Spinal cord (tissue), 10 donors: ENCODE measurements around the gene GABBR1. TPM values are rescaled to one million over a fixed set of nuclear protein-coding genes. Genes with fewer than 3 reads are reported as not detected.
"Not testable (repeated sequence)": the region's sequence is repeated elsewhere in the genome, so short reads cannot be mapped to it uniquely, and the experiment has no call there.

Experiments
- DNase-seq, 6 donors: peaks; one replicate each; pipeline versions ENCODE4 v3.0.0 to v3.0.0-alpha.2; 2013 to 2015; ENCODE audit warnings: low spot score in 6 of 6, low read depth in 4 of 6
- H3K27ac ChIP-seq: one replicate; pipeline ENCODE4 v1.5.1; 2013; ENCODE audit warnings: low read depth, low read length, control low read depth
- H3K27me3 ChIP-seq: one replicate; pipeline ENCODE4 v1.6.1; 2013; ENCODE audit warnings: low read length; ENCODE audit not compliant: control insufficient read depth, insufficient read depth
- H3K36me3 ChIP-seq: one replicate; pipeline ENCODE4 v1.6.1; 2013; ENCODE audit warnings: low read length; ENCODE audit not compliant: control insufficient read depth, insufficient read depth
- H3K4me1 ChIP-seq: one replicate; pipeline ENCODE4 v1.6.1; 2013; ENCODE audit warnings: low read length; ENCODE audit not compliant: control insufficient read depth, insufficient read depth
- H3K4me3 ChIP-seq: one replicate; pipeline ENCODE4 v1.5.1; 2013; ENCODE audit warnings: low read depth, low read length, control low read depth
- H3K9me3 ChIP-seq: one replicate; pipeline ENCODE4 v1.6.1; 2013; ENCODE audit warnings: low read length; ENCODE audit not compliant: control insufficient read depth, insufficient read depth
- WGBS: methylation state at CpG from one replicate; pipeline ENCODE4 v1.1.5; 2013; ENCODE audit warnings: missing lambda C conversion rate; ENCODE audit not compliant: insufficient coverage; 5-methylcytosine and 5-hydroxymethylcytosine counted together
- polyA plus RNA-seq, 2 donors: library from polyadenylated mRNA; unstranded; fragments of 120-200 nt; gene quantifications; one replicate each; pipeline ENCODE4 v1.2.1, GENCODE V29; 2013; ENCODE audit not compliant: insufficient read length in 2 of 2
- total RNA-seq, 2 donors: library from RNA; depleted of rRNA in 1 of 2; stranded (reverse); fragments of 120-200 nt in 1 of 2; fragments of >200 nt in 1 of 2; gene quantifications; one replicate each; pipeline versions ENCODE4 v1.2.3 to v1.2.4, GENCODE V29; 2013 to 2014
- donor health status: healthy.

The GABBR1 gene
- total and polyA plus RNA-seq, 4 donors, result 97.9 to 438 (median 270) TPM

- Histone ChIP-seq H3K9me3 (no peaks in the 10 kb centered on the region), H3K27me3 (peaks cover 5% of the 10 kb centered on the region), H3K27ac (no peak overlapping the region), H3K36me3 (no peaks in the 10 kb centered on the region), H3K4me3 (no peak overlapping the region), H3K4me1 (no peaks in the 10 kb centered on the region)
- WGBS, result 93% methylated on average over 11 of the region's 12 CpGs
- no peak for DNase-seq
Observed at GRCh38 chr6:29673161-29673560, 40.2 kb upstream of the GABBR1 start.

- WGBS, result 67% methylated on average over 1 of the region's 5 CpGs
- not testable (repeated sequence) for H3K36me3 ChIP-seq, H3K9me3 ChIP-seq, H3K4me1 ChIP-seq, H3K27me3 ChIP-seq, H3K27ac ChIP-seq, H3K4me3 ChIP-seq, DNase-seq
Observed at GRCh38 chr6:29672116-29672515, 39.1 kb upstream of the GABBR1 start.

GRCh38 chr6:29671026-29671425, 38.0 kb upstream of the GABBR1 start:
- Histone ChIP-seq H3K9me3 (no peaks in the 10 kb centered on the region), H3K4me1 (no peaks in the 10 kb centered on the region), H3K4me3 (no peak overlapping the region), H3K27me3 (peaks cover 5% of the 10 kb centered on the region), H3K27ac (no peak overlapping the region), H3K36me3 (no peaks in the 10 kb centered on the region)
- WGBS, result no CpG with 5 or more reads among the region's 1 CpG
- no peak for DNase-seq

GRCh38 chr6:29667158-29667557, 34.2 kb upstream of the GABBR1 start:
- H3K4me3 ChIP-seq, result no peak overlapping the region
- no peak for DNase-seq
- no peak overlapping the region for H3K27ac ChIP-seq
- H3K9me3 ChIP-seq, result no peaks in the 10 kb centered on the region
- no peaks in the 10 kb centered on the region for H3K4me1 ChIP-seq
- no CpG with 5 or more reads among the region's 5 CpGs for WGBS
- H3K27me3 ChIP-seq, result peaks cover 5% of the 10 kb centered on the region
- no peaks in the 10 kb centered on the region for H3K36me3 ChIP-seq

- Histone ChIP-seq H3K4me1 (no peaks in the 10 kb centered on the region), H3K27me3 (peaks cover 5% of the 10 kb centered on the region), H3K27ac (no peak overlapping the region), H3K36me3 (no peaks in the 10 kb centered on the region), H3K4me3 (no peak overlapping the region), H3K9me3 (no peaks in the 10 kb centered on the region)
- DNase-seq, result no peak
- no CpG with 5 or more reads among the region's 1 CpG for WGBS
Observed at GRCh38 chr6:29666826-29667130, 33.8 kb upstream of the GABBR1 start.

GRCh38 chr6:29665942-29666825, 33.2 kb upstream of the GABBR1 start:
- Histone ChIP-seq H3K27ac (no peak overlapping the region), H3K27me3 (peaks cover 2% of the 10 kb centered on the region), H3K4me1 (no peaks in the 10 kb centered on the region), H3K4me3 (no peak overlapping the region), H3K9me3 (no peaks in the 10 kb centered on the region), H3K36me3 (no peaks in the 10 kb centered on the region)
- no peak for DNase-seq
- 17% methylated on average over 2 of the region's 8 CpGs for WGBS

- no CpG with 5 or more reads among the region's 5 CpGs for WGBS
- Histone ChIP-seq H3K4me1 (no peaks in the 10 kb centered on the region), H3K9me3 (no peaks in the 10 kb centered on the region), H3K36me3 (no peaks in the 10 kb centered on the region), H3K27ac (no peak overlapping the region), H3K4me3 (no peak overlapping the region), H3K27me3 (no peaks in the 10 kb centered on the region)
- peak in 1 of 6 donors; percentile 35 for DNase-seq
Observed at GRCh38 chr6:29663300-29664042, 30.5 kb upstream of the GABBR1 start.

GRCh38 chr6:29661502-29662141, 28.6 kb upstream of the GABBR1 start:
- WGBS, result 40% methylated on average over 11 of the region's 14 CpGs
- H3K27ac ChIP-seq, H3K27me3 ChIP-seq, H3K4me3 ChIP-seq, H3K4me1 ChIP-seq, H3K36me3 ChIP-seq, DNase-seq, H3K9me3 ChIP-seq: not testable (repeated sequence)

- H3K27ac ChIP-seq, result no peak overlapping the region
- 100% methylated on average over 1 of the region's 3 CpGs for WGBS
Observed at GRCh38 chr6:29661071-29661470, 28.1 kb upstream of the GABBR1 start.

More at GRCh38 chr6:29661071-29661470, 28.1 kb upstream of the GABBR1 start:
- DNase-seq, result no peak
- H3K4me3 ChIP-seq, result no peak overlapping the region
- H3K9me3 ChIP-seq, result no peaks in the 10 kb centered on the region
- H3K4me1 ChIP-seq, result peaks cover 2% of the 10 kb centered on the region
- peaks cover 3% of the 10 kb centered on the region for H3K27me3 ChIP-seq
- H3K36me3 ChIP-seq, result no peaks in the 10 kb centered on the region
